Left lung (tissue), 10 donors: Measurements from ENCODE around the gene HIF3A. TPM values are rescaled to one million over a fixed set of nuclear protein-coding genes. Genes with fewer than 3 reads are reported as not detected.

Experiments used
- ATAC-seq: fragments of 200-7000 bp; cut with Tn5 transposase; one replicate; pipeline ENCODE4 v1.9.1; 2020; ENCODE audit warnings: moderate library complexity
- DNase-seq, 4 donors: peaks; one replicate each; pipeline ENCODE4 v3.0.0-alpha.2; 2013 to 2020
- H3K27ac ChIP-seq, 2 donors: fragments of 200-600 bp; sonication (generic) in 1 of 2; one replicate each; pipeline versions ENCODE4 v1.5.0 to v1.8.0; 2020 to 2021
- H3K27me3 ChIP-seq, 2 donors: fragments of 200-600 bp; sonication (generic) in 1 of 2; one replicate each; pipeline versions ENCODE4 v1.5.0 to v1.8.0; 2020 to 2021
- H3K36me3 ChIP-seq, 2 donors: fragments of 200-600 bp; sonication (generic) in 1 of 2; one replicate each; pipeline versions ENCODE4 v1.5.0 to v1.8.0; 2020 to 2021
- H3K4me1 ChIP-seq, 2 donors: fragments of 200-600 bp; one replicate each; pipeline ENCODE4 v1.8.0; 2021
- H3K4me3 ChIP-seq, 2 donors: fragments of 200-600 bp; sonication (generic) in 1 of 2; one replicate each; pipeline versions ENCODE4 v1.5.0 to v1.8.0; 2020 to 2021; ENCODE audit warnings: mild to moderate bottlenecking in 1 of 2
- H3K9me3 ChIP-seq, 2 donors: fragments of 200-600 bp; sonication (generic) in 1 of 2; one replicate each; pipeline versions ENCODE4 v1.5.0 to v1.8.0; 2020 to 2021
- intact Hi-C, 2 donors: fragments of 100-400 bp; cut with DNase I; formaldehyde crosslinking; loops; one replicate each; pipeline versions ENCODE4 v1.11.2 to v1.14.2; 2022
- polyA plus RNA-seq, 6 donors: library from polyadenylated mRNA; unstranded; fragments of 120-200 nt; gene quantifications; one replicate each; pipeline ENCODE4 v1.2.1, GENCODE V29; 2013; ENCODE audit not compliant: insufficient read length in 6 of 6
- total RNA-seq, 2 donors: library from RNA; stranded (reverse); fragmentation: NEBNext Ultra II Directional; extraction: Animal tissue kit (Norgen Biotek cat#: 25700); gene quantifications; one replicate each; pipeline ENCODE4 v1.2.1, GENCODE V29; 2021
- TF ChIP-seq, protein P1 (sequence below), 2 donors: fragments of 200-600 bp; sonication (generic) in 1 of 2; IDR thresholded peaks; one replicate each; pipeline versions ENCODE4 v1.5.0 to v1.8.0; 2021; ENCODE audit warnings: antibody characterized with exemption in 2 of 2
- donor health status: DM: no; HTN: yes; CAD: no.
- donor health status: DM: no; HTN: no; CAD: no.

HIF3A gene
- total and polyA plus RNA-seq, 8 donors: 15.9 to 218 (median 173) TPM

DNA sequence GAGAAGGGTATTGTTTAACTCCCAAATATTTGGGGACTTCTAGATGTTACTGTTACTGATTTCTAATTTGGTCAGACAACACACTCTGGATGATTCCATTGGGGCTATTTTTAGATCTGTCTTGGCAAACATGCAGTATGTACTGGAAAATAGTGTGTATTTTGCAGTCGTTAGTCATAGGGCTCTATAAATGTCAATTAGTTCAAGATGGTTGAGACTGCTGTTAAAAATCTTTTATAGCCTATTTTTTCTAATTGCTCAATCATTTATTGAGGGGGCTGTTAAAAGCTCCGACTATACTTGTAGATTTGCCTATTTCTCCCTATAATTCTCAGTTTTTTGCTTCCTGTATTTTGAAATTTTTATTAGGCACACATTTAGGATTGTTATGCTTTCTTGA lies 81.4 kb downstream of the HIF3A start:
- DNase-seq (peak in 1 of 4 donors; percentile 61), ATAC-seq (no peak)
- Histone ChIP-seq H3K9me3 (no peaks in the 10 kb centered on the region), H3K36me3 (peaks cover 3 to 68% of the 10 kb centered on the region in 2 donors), H3K4me3 (no peak overlapping the region), H3K27me3 (no peaks in the 10 kb centered on the region), H3K27ac (peak overlapping the region in 1 of 2 donors; percentile 71), H3K4me1 (peaks cover 6 to 12% of the 10 kb centered on the region in 2 donors)
- TF ChIP-seq, protein P1, sequence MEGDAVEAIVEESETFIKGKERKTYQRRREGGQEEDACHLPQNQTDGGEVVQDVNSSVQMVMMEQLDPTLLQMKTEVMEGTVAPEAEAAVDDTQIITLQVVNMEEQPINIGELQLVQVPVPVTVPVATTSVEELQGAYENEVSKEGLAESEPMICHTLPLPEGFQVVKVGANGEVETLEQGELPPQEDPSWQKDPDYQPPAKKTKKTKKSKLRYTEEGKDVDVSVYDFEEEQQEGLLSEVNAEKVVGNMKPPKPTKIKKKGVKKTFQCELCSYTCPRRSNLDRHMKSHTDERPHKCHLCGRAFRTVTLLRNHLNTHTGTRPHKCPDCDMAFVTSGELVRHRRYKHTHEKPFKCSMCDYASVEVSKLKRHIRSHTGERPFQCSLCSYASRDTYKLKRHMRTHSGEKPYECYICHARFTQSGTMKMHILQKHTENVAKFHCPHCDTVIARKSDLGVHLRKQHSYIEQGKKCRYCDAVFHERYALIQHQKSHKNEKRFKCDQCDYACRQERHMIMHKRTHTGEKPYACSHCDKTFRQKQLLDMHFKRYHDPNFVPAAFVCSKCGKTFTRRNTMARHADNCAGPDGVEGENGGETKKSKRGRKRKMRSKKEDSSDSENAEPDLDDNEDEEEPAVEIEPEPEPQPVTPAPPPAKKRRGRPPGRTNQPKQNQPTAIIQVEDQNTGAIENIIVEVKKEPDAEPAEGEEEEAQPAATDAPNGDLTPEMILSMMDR (IDR thresholded peaks at IDR 0.05): no peak
- intact Hi-C loops: no loop called here

DNA sequence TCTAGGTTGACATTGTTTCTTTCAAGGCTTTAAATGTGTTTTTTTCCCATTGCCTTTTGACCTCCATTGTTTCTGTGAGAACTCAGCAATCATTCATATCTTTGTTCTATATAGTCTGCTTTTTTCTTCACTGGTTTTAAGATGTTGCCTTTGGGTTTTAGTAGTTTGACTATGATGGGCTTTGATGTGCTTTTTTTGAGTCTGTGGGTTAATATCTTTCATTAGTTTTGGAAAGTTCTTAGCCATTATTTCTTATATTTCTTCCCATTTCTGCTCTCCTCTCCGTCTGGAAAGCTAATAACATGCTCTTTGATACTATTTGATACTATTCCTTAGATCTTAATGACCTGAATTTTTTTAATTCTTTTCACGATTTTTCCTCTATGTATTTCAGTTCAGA lies 83.8 kb downstream of the HIF3A start:
- H3K4me1 ChIP-seq: peaks cover 0 to 3% of the 10 kb centered on the region in 2 donors
- TF ChIP-seq, protein P1 (IDR thresholded peaks at IDR 0.05): no peak
- no peaks in the 10 kb centered on the region for H3K27me3 ChIP-seq
- intact Hi-C loops: no loop called here
- no peak for DNase-seq
- no peak for ATAC-seq
- no peaks in the 10 kb centered on the region for H3K9me3 ChIP-seq
- H3K27ac ChIP-seq: no peak overlapping the region
- no peak overlapping the region for H3K4me3 ChIP-seq
- peaks cover 3 to 86% of the 10 kb centered on the region in 2 donors for H3K36me3 ChIP-seq

DNA sequence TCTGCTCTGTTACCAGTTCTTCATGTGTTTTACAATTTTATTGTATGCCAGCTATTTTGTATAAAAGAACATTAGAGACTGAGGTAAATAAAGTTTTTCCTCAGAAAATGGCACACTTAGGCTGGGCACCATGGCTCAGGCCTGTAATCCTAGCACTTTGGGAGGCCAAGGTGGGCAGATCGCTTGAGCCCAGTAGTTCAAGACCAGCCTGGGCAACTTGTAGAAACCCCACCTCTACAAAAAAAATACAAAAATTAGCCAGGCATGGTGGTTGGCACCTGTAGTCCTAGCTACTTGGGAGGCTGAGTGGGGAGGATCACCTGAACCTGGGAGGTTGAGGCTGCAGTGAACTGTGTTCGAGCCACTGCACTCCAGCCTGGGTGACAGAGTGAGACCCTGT lies 84.5 kb downstream of the HIF3A start:
- Histone ChIP-seq H3K4me1 (peaks cover 0 to 3% of the 10 kb centered on the region in 2 donors), H3K4me3 (no peak overlapping the region), H3K36me3 (peaks cover 3 to 84% of the 10 kb centered on the region in 2 donors), H3K27ac (no peak overlapping the region), H3K9me3 (no peaks in the 10 kb centered on the region), H3K27me3 (no peaks in the 10 kb centered on the region)
- TF ChIP-seq, protein P1 (IDR thresholded peaks at IDR 0.05): no peak
- DNase-seq (no peak), ATAC-seq (no peak)
- intact Hi-C loops: no loop called here

DNA sequence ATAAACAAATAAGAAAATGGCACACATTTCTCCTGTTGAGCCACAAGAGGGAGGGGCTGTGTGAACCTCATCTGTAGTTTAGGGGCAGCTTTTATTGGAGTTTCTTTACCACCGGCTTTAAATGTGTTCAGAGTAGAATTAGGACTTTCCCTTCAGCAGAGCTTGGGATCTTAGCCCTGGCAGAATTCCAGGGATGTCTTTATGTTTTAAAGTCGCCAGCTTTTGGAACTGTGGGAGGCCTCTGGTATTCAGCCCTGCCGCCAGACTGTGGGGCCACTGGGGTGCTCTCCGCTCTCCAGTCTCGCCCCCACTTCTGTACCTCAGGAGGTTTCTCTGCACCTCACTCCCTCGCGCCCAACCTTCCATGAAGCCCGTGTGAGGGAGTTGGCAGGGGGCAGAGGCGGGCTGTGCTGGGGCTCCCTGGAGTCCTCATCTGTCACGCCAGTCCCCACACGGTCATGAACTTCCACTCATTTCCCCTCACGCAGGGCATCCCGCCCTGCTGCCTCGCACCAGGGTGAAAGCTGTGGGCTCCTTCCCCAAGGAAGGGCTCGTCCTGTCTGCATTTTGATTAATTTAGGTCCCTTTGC lies 85.0 kb downstream of the HIF3A start:
- DNase-seq (peak in 1 of 4 donors; percentile 42), ATAC-seq (no peak)
- Histone ChIP-seq H3K4me3 (no peak overlapping the region), H3K4me1 (peaks cover 0 to 3% of the 10 kb centered on the region in 2 donors), H3K9me3 (no peaks in the 10 kb centered on the region), H3K27me3 (no peaks in the 10 kb centered on the region), H3K27ac (no peak overlapping the region), H3K36me3 (peaks cover 3 to 84% of the 10 kb centered on the region in 2 donors)
- TF ChIP-seq, protein P1 (IDR thresholded peaks at IDR 0.05): no peak
- intact Hi-C loops: no loop called here

DNA sequence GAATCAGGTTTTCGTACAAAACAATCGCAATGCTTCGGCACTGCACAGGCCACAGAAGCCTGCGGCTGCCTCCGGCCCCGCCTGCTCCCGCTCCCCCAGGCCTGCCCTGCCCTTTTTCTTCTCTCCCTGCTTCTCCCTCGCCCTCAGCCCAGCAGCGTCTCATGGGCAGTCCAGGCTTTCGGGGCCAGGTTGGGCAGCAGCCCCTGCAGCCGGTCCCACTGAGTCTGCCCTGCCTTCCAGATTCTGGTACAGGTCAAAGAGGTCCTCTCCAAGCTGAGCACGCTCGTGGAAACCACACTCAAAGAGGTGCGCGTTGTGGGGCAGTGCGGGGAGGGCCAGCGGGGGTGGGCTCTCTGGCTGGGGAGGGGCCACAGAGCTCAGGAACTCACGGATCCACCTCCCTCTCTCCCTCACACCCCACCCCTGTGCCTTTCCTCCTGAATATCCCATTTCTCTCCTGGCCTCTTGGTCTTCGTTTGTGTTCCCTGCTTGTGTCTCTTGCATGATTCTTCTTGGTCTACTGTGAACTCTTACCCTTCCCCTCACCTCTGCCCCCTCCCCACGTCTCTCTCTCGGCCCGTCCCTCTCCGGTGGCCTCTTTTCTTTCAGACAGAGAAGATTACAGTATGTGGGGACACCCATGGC lies 86.5 kb downstream of the HIF3A start:
- DNase-seq: peak in 1 of 4 donors; percentile 44
- H3K27me3 ChIP-seq: no peaks in the 10 kb centered on the region
- no peak for ATAC-seq
- peaks cover 0 to 85% of the 10 kb centered on the region in 2 donors for H3K36me3 ChIP-seq
- no peaks in the 10 kb centered on the region for H3K9me3 ChIP-seq
- intact Hi-C loops: no loop called here
- H3K4me1 ChIP-seq: no peaks in the 10 kb centered on the region
- no peak overlapping the region for H3K4me3 ChIP-seq
- TF ChIP-seq, protein P1 (IDR thresholded peaks at IDR 0.05): no peak
- H3K27ac ChIP-seq: no peak overlapping the region
